Measurements from ENCODE around the gene DPYD. TPM values are rescaled to one million over a fixed set of nuclear protein-coding genes. Genes with fewer than 3 reads are reported as not detected.

DPYD gene
- total RNA-seq, 1 donor from 2014 or later: 12.6 TPM

DNA sequence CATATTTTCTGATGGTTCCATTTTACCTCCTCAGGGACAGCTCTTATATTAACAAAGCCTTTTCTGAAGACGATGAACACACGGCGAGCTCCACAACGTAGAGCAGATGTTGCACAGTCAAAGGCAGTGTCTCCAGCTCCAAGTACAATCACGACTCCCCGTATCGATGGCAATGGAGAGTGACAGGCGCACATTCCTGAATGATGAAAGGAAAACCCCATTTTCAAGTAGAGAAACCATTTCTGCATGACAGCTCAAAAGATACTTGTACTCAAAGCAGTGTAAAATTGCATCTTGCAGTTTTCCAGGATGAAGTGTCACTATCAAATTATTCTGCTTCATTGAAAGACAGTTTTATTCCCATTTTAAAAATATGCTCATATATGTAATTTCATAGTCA is 327.6 kb downstream of the DPYD start:
- H3K4me3 Mint-ChIP-seq: no peak overlapping the region
- ChIA-PET POLR2A (no interaction called here), CTCF (no interaction called here)
- TF ChIP-seq, protein P1, sequence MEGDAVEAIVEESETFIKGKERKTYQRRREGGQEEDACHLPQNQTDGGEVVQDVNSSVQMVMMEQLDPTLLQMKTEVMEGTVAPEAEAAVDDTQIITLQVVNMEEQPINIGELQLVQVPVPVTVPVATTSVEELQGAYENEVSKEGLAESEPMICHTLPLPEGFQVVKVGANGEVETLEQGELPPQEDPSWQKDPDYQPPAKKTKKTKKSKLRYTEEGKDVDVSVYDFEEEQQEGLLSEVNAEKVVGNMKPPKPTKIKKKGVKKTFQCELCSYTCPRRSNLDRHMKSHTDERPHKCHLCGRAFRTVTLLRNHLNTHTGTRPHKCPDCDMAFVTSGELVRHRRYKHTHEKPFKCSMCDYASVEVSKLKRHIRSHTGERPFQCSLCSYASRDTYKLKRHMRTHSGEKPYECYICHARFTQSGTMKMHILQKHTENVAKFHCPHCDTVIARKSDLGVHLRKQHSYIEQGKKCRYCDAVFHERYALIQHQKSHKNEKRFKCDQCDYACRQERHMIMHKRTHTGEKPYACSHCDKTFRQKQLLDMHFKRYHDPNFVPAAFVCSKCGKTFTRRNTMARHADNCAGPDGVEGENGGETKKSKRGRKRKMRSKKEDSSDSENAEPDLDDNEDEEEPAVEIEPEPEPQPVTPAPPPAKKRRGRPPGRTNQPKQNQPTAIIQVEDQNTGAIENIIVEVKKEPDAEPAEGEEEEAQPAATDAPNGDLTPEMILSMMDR (IDR thresholded peaks at IDR 0.05): no peak
- H3K4me1 Mint-ChIP-seq: no peaks in the 10 kb centered on the region
- H3K36me3 Mint-ChIP-seq (ENCODE audit: low read depth): peaks cover 18% of the 10 kb centered on the region
- ATAC-seq (ENCODE audit: low read depth) (no peak), DNase-seq (no peak)
- H3K27ac Mint-ChIP-seq: no peak overlapping the region
- H3K9me3 Mint-ChIP-seq: peaks cover 5% of the 10 kb centered on the region
- intact Hi-C loops (cut with micrococcal nuclease): no loop called here
- H3K27me3 Mint-ChIP-seq: no peaks in the 10 kb centered on the region

DNA sequence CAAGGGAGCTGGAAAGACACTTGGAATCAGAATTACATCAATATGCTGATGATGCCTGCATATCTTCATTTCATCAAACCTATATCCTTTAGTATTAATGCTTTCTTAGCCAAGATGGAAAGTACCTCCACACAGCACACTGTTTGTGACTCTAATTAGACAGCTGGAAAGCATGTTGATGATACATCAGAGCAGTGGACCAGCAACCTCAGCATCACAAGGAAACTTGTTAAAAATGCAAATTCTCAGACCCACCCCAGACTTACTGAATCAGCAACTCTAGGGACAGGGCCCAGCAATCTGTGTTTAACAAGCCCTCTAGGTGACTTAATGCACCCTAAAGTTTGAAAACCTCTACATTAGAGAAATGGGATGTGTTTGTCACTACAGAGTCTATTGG is 332.1 kb downstream of the DPYD start:
- no peak for DNase-seq
- H3K9me3 Mint-ChIP-seq: peaks cover 8% of the 10 kb centered on the region
- intact Hi-C loops (cut with micrococcal nuclease): no loop called here
- peaks cover 20% of the 10 kb centered on the region for H3K36me3 Mint-ChIP-seq (ENCODE audit: low read depth)
- no peaks in the 10 kb centered on the region for H3K27me3 Mint-ChIP-seq
- ChIA-PET POLR2A (no interaction called here), CTCF (no interaction called here)
- H3K27ac Mint-ChIP-seq: no peak overlapping the region
- H3K4me3 Mint-ChIP-seq: no peak overlapping the region
- TF ChIP-seq, protein P1 (IDR thresholded peaks at IDR 0.05): no peak
- no peak for ATAC-seq (ENCODE audit: low read depth)
- no peaks in the 10 kb centered on the region for H3K4me1 Mint-ChIP-seq

DNA sequence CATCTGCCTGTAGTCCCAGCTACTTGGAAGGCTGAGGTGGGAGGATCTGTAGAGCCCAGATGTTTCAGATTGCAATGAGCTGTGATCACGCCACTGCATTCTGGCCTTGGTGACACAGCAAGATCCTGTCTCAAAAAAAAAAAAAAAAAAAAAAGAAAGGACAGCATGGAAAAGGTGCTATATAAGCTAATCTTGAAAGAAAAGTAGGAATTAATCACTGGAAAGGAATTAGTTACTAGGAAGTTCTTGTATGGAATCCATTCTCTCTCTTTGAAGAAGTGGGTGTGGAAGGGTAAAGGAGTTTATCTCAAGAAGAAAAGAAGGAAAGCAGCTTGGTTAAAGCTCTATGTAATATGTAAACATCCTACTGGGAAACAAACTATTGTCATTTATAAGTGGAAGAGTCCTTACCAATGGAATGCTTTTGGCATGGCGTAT is 339.2 kb downstream of the DPYD start:
- Mint-ChIP-seq H3K4me1 (no peaks in the 10 kb centered on the region), H3K36me3 (ENCODE audit: low read depth) (peaks cover 3% of the 10 kb centered on the region), H3K27me3 (no peaks in the 10 kb centered on the region), H3K9me3 (peaks cover 3% of the 10 kb centered on the region), H3K27ac (no peak overlapping the region), H3K4me3 (no peak overlapping the region)
- TF ChIP-seq, protein P1 (IDR thresholded peaks at IDR 0.05): no peak
- ChIA-PET CTCF (no interaction called here), POLR2A (no interaction called here)
- DNase-seq: no peak
- ATAC-seq (ENCODE audit: low read depth): no peak
- intact Hi-C loops (cut with micrococcal nuclease): no loop called here

DNA sequence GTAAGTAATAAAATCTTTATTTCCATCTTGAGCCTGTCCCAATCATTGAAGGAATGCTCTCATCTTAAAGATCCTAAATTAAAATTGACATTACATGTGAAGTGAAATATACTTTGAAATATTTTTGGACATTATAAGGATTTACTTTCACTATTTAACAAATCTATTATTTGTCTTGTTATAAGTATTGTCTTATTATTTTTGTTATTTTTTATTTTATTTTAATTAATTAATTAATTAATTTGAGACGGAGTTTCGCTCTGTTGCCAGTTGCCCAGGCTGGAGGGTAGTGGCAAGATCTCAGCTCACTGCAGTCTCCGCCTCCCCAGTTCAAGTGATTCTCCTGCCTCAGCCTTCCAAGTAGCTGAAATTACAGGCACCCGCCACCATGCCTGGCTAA is 343.2 kb downstream of the DPYD start:
- Mint-ChIP-seq H3K9me3 (no peaks in the 10 kb centered on the region), H3K36me3 (ENCODE audit: low read depth) (peaks cover 7% of the 10 kb centered on the region), H3K4me3 (no peak overlapping the region), H3K27ac (no peak overlapping the region), H3K27me3 (no peaks in the 10 kb centered on the region), H3K4me1 (no peaks in the 10 kb centered on the region)
- CTCF ChIA-PET: no interaction called here
- TF ChIP-seq, protein P1 (IDR thresholded peaks at IDR 0.05): no peak
- no peak for DNase-seq
- intact Hi-C loops (cut with micrococcal nuclease): no loop called here
- POLR2A ChIA-PET: no interaction called here
- no peak for ATAC-seq (ENCODE audit: low read depth)

DNA sequence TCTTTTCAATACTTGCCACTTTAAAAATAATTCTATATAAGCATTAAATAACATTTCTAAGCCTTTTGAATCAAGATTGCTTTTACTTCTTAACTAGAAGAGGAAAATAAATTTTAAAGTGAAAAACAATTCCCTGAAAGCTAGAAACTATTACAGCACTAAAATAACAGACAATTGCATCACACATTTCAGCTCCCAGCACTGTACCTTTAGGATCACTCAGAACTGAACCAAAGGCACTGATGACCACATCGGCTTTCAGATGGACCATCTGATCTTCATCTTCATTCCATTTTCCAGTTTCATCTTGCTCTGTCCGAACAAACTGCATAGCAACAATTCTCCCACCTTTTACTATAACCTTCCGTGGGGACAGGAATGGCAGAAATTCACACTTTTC is 347.3 kb downstream of the DPYD start:
- ChIA-PET POLR2A (no interaction called here), CTCF (no interaction called here)
- no peak overlapping the region for H3K4me3 Mint-ChIP-seq
- DNase-seq: no peak
- TF ChIP-seq, protein P1 (IDR thresholded peaks at IDR 0.05): no peak
- intact Hi-C loops (cut with micrococcal nuclease): no loop called here
- H3K4me1 Mint-ChIP-seq: no peaks in the 10 kb centered on the region
- H3K27me3 Mint-ChIP-seq: no peaks in the 10 kb centered on the region
- peaks cover 7% of the 10 kb centered on the region for H3K36me3 Mint-ChIP-seq (ENCODE audit: low read depth)
- H3K27ac Mint-ChIP-seq: no peak overlapping the region
- ATAC-seq (ENCODE audit: low read depth): no peak
- H3K9me3 Mint-ChIP-seq: no peaks in the 10 kb centered on the region

All from activated B cell treated with CpG ODN at 0.5 μM for 24 hours (primary cell).